Cortex of kidney (tissue), 1 donor: ENCODE data around the gene CGREF1.
A peak's percentile ranks its signal among the peaks of the same experiment; 100 is the strongest.
"Not testable (repeated sequence)": the region's sequence is repeated elsewhere in the genome, so short reads cannot be mapped to it uniquely, and the experiment has no call there.

Experiments used
- DNase-seq: peaks from one replicate; lab custom pipeline; 2025; lab: John Stamatoyannopoulos, UW

CGREF1 gene

GRCh38 chr2:27087823-27088410, 31.0 kb downstream of the CGREF1 start:
- no peak for DNase-seq

GRCh38 chr2:27086724-27087593, 32.0 kb downstream of the CGREF1 start, which contains the start of gene KHK:
KHK (plus strand) TSS chr2:27086772; CDS start chr2:27087260, 488 bp downstream.
- DNase-seq = no peak

GRCh38 chr2:27086090-27086723, 32.7 kb downstream of the CGREF1 start:
- peak; percentile 70 for DNase-seq

- no peak for DNase-seq
Measured at GRCh38 chr2:27085673-27086089, 33.2 kb downstream of the CGREF1 start.

GRCh38 chr2:27085062-27085672, 33.8 kb downstream of the CGREF1 start:
- DNase-seq = no peak

- DNase-seq = no peak
Measured at GRCh38 chr2:27084297-27085061, 34.4 kb downstream of the CGREF1 start.

- DNase-seq = no peak
Measured at GRCh38 chr2:27083410-27084296, 35.3 kb downstream of the CGREF1 start.

- no peak for DNase-seq
Measured at GRCh38 chr2:27082773-27083409, 36.0 kb downstream of the CGREF1 start.

- no peak for DNase-seq
Measured at GRCh38 chr2:27081984-27082772, 36.8 kb downstream of the CGREF1 start.

- DNase-seq = no peak
Measured at GRCh38 chr2:27080603-27080936, 38.4 kb downstream of the CGREF1 start.

- DNase-seq = no peak
Measured at GRCh38 chr2:27080140-27080469, 38.8 kb downstream of the CGREF1 start.

GRCh38 chr2:27079233-27080139, 39.4 kb downstream of the CGREF1 start:
- DNase-seq = no peak

GRCh38 chr2:27078267-27079194, 40.4 kb downstream of the CGREF1 start, which contains the start of gene EMILIN1:
EMILIN1 (plus strand) TSS chr2:27078615; CDS start chr2:27079066, 451 bp downstream.
- no peak for DNase-seq

GRCh38 chr2:27077231-27077630, 41.7 kb downstream of the CGREF1 start:
- DNase-seq = no peak

GRCh38 chr2:27076323-27076722, 42.6 kb downstream of the CGREF1 start:
- DNase-seq = no peak

- DNase-seq = not testable (repeated sequence)
Measured at GRCh38 chr2:27075566-27075871, 43.4 kb downstream of the CGREF1 start.
